OCI-LY3 (cell line): ENCODE measurements around the gene C1orf232.

Experiments
- H2AFZ ChIP-seq: fragments of 200-600, 300-600 bp; shearing (Covaris generic); 2 replicates; pipeline ENCODE4 v1.6.0; 2014; ENCODE audit warnings: antibody characterized with exemption, low read depth, low read length
- H3K27ac ChIP-seq: fragments of 200-600, 300-600 bp; sonication (generic); 2 replicates; pipeline ENCODE4 v1.5.1; 2014; ENCODE audit warnings: mild to moderate bottlenecking, low read length, moderate library complexity, mixed read lengths
- H3K27me3 ChIP-seq: fragments of 200-600, 300-600 bp; sonication (generic); 2 replicates; pipeline ENCODE4 v1.6.1; 2014; ENCODE audit warnings: low read depth, low read length, mixed read lengths
- H3K36me3 ChIP-seq: fragments of 200-600, 300-600 bp; sonication (generic); replicated peaks from 2 replicates; pipeline ENCODE3; 2014; ENCODE audit warnings: low read depth, low read length, mixed read lengths
- H3K4me1 ChIP-seq: fragments of 300-600, 200-600 bp; sonication (generic); 2 replicates; pipeline ENCODE4 v1.6.1; 2014; ENCODE audit warnings: low read length, mixed read lengths
- H3K4me2 ChIP-seq: fragments of 200-600, 300-600 bp; sonication (generic); 2 replicates; pipeline ENCODE4 v1.6.1; 2014; ENCODE audit warnings: low read length, mixed read lengths
- H3K4me3 ChIP-seq: fragments of 300-600, 200-600 bp; sonication (generic); 2 replicates; pipeline ENCODE4 v1.5.1; 2014; ENCODE audit warnings: antibody characterized with exemption, mild to moderate bottlenecking, low read length, moderate library complexity
- H3K79me2 ChIP-seq: fragments of 300-600, 200-600 bp; shearing (Covaris generic); 2 replicates; pipeline ENCODE4 v1.6.1; 2014; ENCODE audit warnings: mild to moderate bottlenecking, low read length, mixed read lengths
- H3K9ac ChIP-seq: fragments of 300-600, 200-600 bp; shearing (Covaris generic); 2 replicates; pipeline ENCODE4 v1.6.0; 2014; ENCODE audit warnings: mild to moderate bottlenecking, low read length, moderate library complexity
- H3K9me3 ChIP-seq: fragments of 200-600, 300-600 bp; shearing (Covaris generic); 2 replicates; pipeline ENCODE4 v1.6.1; 2014; ENCODE audit warnings: low read length, mixed read lengths; ENCODE audit not compliant: insufficient read depth
- H4K20me1 ChIP-seq: fragments of 200-600, 300-600 bp; sonication (generic); 2 replicates; pipeline ENCODE4 v1.6.1; 2016; ENCODE audit warnings: low read length, mixed read lengths; ENCODE audit not compliant: insufficient read depth
- EZH2phosphoT487 ChIP-seq: fragments of 200-600 bp; shearing (Covaris generic); IDR thresholded peaks from 2 replicates; pipeline ENCODE4 v1.6.1; 2018; ENCODE audit warnings: antibody characterized with exemption, mixed run types, low read depth
- TF ChIP-seq, protein P1 (sequence below): fragments of 200-600, 300-600 bp; sonication (generic); IDR thresholded peaks from 2 replicates; pipeline ENCODE4 v1.5.1; 2014; ENCODE audit warnings: antibody characterized with exemption, low read length, low read depth

C1orf232 gene

DNA sequence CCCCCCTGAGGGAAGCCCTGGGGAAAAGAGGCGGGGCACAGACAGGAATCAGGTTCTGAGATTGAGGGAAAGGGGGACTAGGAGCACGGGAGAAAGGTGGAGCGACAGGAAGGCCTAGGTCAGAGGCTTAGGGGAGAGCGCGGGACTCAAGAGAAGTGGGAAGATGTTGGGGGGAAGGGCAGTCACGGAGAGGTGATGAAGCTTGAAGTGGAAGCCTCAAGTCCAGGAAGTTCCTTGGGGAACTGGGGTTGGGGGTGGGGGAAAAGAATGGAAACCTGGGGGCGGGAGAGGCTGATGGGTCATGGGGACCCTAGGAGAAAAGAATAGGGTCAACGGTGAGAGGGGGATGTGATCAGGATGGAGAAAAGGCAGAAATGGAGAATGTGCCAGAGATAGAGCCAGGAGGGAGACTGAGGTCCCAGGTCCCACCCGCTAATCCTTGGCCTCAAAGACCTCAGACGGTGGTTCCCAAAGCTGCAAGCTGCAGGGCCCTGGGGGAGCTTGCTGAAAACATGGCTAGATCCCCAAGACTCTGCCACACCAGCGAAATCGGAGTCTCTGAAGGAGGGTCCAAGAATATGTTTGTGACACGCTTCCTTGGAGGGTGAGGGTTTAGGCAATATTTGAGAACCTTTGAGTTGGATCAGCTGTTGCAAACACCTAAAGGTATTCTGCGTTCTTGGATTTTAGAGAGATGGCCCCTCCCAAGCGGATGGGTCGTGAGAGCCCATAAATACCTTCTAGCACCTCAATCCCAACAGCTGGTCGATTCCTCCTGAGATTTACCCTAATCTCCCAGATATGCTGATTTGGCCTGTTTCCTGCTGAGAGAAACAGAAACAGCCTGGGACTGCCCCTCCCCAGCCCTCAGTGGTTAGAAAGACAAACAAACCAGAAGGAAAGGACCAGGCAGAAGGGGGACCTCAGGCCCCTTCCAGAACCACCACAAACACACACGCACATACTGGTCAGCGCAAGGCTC, 3.6 kb downstream of the C1orf232 start:
- H2AFZ ChIP-seq: peak overlapping the region; percentile 97
- TF ChIP-seq, protein P1, sequence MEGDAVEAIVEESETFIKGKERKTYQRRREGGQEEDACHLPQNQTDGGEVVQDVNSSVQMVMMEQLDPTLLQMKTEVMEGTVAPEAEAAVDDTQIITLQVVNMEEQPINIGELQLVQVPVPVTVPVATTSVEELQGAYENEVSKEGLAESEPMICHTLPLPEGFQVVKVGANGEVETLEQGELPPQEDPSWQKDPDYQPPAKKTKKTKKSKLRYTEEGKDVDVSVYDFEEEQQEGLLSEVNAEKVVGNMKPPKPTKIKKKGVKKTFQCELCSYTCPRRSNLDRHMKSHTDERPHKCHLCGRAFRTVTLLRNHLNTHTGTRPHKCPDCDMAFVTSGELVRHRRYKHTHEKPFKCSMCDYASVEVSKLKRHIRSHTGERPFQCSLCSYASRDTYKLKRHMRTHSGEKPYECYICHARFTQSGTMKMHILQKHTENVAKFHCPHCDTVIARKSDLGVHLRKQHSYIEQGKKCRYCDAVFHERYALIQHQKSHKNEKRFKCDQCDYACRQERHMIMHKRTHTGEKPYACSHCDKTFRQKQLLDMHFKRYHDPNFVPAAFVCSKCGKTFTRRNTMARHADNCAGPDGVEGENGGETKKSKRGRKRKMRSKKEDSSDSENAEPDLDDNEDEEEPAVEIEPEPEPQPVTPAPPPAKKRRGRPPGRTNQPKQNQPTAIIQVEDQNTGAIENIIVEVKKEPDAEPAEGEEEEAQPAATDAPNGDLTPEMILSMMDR: no peak
- no peak for TF ChIP-seq EZH2phosphoT487
- H3K27ac ChIP-seq: no peak overlapping the region
- no peaks in the 10 kb centered on the region for H3K27me3 ChIP-seq
- no peaks in the 10 kb centered on the region for H4K20me1 ChIP-seq
- no peaks in the 10 kb centered on the region for H3K9me3 ChIP-seq
- peaks cover 15% of the 10 kb centered on the region for H3K4me1 ChIP-seq
- peak overlapping the region; percentile 72; the same call in 1 of the 2 replicates for H3K9ac ChIP-seq
- peak overlapping the region; percentile 91 for H3K4me2 ChIP-seq
- H3K79me2 ChIP-seq: peaks cover 4% of the 10 kb centered on the region
- no peaks in the 10 kb centered on the region for H3K36me3 ChIP-seq
- peak overlapping the region; percentile 85 for H3K4me3 ChIP-seq

DNA sequence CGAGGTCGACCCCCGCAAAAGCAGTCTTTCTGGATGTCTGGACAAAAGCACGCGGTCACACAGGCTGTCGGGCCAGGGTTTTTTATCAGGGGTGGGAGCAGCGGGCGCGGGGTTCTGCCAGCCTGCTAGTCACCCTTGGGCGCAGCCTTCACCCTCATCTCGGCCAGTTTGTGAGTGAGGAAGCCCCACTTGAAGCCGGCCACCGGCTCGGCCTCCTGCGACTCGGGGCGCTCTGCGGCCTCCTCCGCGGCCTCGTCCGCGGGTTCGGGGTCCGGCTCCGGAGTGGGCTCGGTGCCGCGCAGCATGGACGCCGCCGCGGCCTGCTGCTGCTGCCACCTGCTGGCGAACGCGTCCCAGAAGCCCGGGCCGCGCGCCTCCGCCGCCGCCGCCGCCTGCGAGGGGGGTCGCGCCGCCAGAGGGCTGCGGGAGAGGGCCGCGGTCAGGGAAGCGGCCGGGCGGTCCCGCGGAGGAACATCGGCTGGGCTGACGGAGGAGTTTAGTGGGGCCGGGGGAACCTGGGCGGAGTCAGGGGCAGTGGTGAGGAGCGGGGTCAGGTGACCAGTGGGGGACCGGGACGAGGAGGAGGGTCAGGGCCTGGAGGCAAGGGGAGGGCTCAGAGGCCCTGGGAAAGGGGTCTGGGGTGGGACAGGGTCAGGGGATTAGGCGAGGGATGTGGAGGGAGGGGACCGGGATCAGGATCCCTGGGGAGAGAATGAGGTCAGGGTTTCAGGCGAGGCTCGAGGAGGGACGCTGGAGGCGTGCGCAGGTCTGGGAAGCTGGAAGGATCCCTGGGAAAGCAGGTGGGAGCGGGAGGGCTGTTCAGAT, 4.5 kb downstream of the C1orf232 start:
- H3K4me3 ChIP-seq: peak overlapping the region; percentile 85
- H3K9me3 ChIP-seq: no peaks in the 10 kb centered on the region
- H3K4me2 ChIP-seq: peak overlapping the region; percentile 91
- TF ChIP-seq, protein P1: peak; percentile 49
- no peak for TF ChIP-seq EZH2phosphoT487
- H2AFZ ChIP-seq: peak overlapping the region; percentile 97
- H3K27me3 ChIP-seq: no peaks in the 10 kb centered on the region
- H4K20me1 ChIP-seq: no peaks in the 10 kb centered on the region
- H3K9ac ChIP-seq: peak overlapping the region; percentile 72
- no peaks in the 10 kb centered on the region for H3K79me2 ChIP-seq
- H3K36me3 ChIP-seq: no peaks in the 10 kb centered on the region
- H3K27ac ChIP-seq: no peak overlapping the region
- peaks cover 12% of the 10 kb centered on the region for H3K4me1 ChIP-seq

DNA sequence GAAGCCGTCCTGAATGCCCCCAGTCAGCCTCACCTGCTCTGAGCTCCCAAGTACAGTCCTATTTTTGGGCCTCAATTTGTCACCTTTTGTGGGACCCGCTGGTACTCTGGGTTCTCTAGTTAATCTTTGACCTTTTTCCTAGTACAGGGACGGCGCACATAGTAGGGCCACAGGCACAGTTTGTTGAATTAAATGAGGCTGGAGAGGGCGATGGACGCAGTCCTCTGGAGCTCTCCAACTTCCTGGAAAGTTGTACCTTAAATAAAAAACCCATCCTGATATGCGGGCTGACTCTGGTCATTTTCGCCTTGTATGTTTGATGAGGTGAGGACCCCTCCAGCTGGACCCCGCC, 5.1 kb downstream of the C1orf232 start:
- H3K27me3 ChIP-seq: no peaks in the 10 kb centered on the region
- H3K4me2 ChIP-seq: peak overlapping the region; percentile 91
- H3K4me3 ChIP-seq: peak overlapping the region; percentile 85

More for the DNA sequence above, 5.1 kb downstream of the C1orf232 start:
- peaks cover 11% of the 10 kb centered on the region for H3K4me1 ChIP-seq
- H3K27ac ChIP-seq: no peak overlapping the region
- H2AFZ ChIP-seq: peak overlapping the region; percentile 97
- H3K9me3 ChIP-seq: no peaks in the 10 kb centered on the region
- no peaks in the 10 kb centered on the region for H3K36me3 ChIP-seq
- H4K20me1 ChIP-seq: no peaks in the 10 kb centered on the region
- peak overlapping the region; percentile 72 for H3K9ac ChIP-seq
- TF ChIP-seq, protein P1: no peak
- TF ChIP-seq EZH2phosphoT487: no peak
- no peaks in the 10 kb centered on the region for H3K79me2 ChIP-seq
